ENCODE measurements around the gene SYNJ2. TPM values are rescaled to one million over a fixed set of nuclear protein-coding genes. Genes with fewer than 3 reads are reported as not detected.

SYNJ2 gene
- polyA plus RNA-seq, 1 donor from 2014 or later: 0.12 TPM

DNA sequence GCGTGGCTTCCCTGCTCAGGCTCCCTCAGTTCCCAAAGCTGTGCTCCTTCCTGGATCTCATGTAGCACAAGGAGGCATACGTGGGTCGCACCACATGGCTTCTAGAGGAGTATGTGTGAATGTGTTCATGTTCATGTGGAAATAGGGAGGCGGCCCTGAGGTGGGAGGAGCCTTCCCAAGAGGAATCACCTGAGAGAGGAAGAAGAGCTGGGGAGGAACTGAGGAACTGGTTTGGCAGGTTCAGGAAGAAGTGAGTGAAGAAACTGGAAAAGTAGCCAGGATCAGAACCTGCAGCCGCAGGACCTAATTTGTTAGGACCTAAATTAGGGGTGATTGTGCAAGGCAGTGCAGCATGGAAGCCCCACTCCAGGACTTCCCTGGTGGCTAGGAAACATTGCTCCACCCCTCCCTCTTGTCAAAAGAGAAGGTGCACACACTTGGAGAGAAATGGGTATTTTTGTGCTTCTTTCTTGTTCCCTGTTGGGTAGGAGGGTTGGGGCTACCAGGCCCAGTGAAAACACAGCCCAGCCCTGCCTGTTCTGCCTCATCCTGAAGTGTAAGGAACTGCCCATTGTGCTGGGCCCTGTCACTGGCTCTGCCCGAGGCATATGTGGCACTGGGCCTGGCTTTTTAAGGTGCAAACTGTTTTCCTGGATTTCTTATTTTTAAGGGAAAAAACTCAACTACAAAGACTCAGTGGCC, 20.7 kb downstream of the SYNJ2 start:
- Histone ChIP-seq H3K4me3 (ENCODE audit: low read length) (no peak overlapping the region), H3K4me2 (ENCODE audit: low read length) (no peak overlapping the region), H3F3A (ENCODE audit: insufficient read depth, low read length, poor library complexity, severe bottlenecking) (no peaks in the 10 kb centered on the region), H3K27ac (ENCODE audit: low read length) (no peak overlapping the region), H3K9me3 (ENCODE audit: low read length) (no peaks in the 10 kb centered on the region), H3K36me3 (ENCODE audit: insufficient read depth, low read length) (no peaks in the 10 kb centered on the region), H3K79me2 (replicated peaks; ENCODE audit: insufficient read depth, low read length) (no peaks in the 10 kb centered on the region), H3K9me2 (ENCODE audit: insufficient read depth, low read length) (no peaks in the 10 kb centered on the region), H3K9ac (ENCODE audit: low read length) (no peak overlapping the region), H3K27me3 (ENCODE audit: insufficient read depth, low read depth, low read length) (no peaks in the 10 kb centered on the region), H2AFZ (ENCODE audit: low read depth, low read length) (no peak overlapping the region), H4K20me1 (ENCODE audit: insufficient read depth) (no peaks in the 10 kb centered on the region)
- TF ChIP-seq TAF1 (IDR thresholded peaks at IDR 0.05; ENCODE audit: low read depth) (no peak), MXI1 (conservative IDR thresholded peaks at IDR 0.05; ENCODE audit: poor library complexity, severe bottlenecking) (no peak), EP300 (conservative IDR thresholded peaks at IDR 0.05; ENCODE audit: poor library complexity, severe bottlenecking) (no peak), SMC3 (conservative IDR thresholded peaks at IDR 0.05; ENCODE audit: poor library complexity) (no peak), RAD21 (conservative IDR thresholded peaks at IDR 0.05) (no peak), POLR2AphosphoS5 (IDR thresholded peaks at IDR 0.05) (no peak), EZH2 (IDR thresholded peaks at IDR 0.05; ENCODE audit: borderline replicate concordance, insufficient read depth, low read length, poor library complexity, severe bottlenecking) (no peak)
- TF ChIP-seq, protein P1, sequence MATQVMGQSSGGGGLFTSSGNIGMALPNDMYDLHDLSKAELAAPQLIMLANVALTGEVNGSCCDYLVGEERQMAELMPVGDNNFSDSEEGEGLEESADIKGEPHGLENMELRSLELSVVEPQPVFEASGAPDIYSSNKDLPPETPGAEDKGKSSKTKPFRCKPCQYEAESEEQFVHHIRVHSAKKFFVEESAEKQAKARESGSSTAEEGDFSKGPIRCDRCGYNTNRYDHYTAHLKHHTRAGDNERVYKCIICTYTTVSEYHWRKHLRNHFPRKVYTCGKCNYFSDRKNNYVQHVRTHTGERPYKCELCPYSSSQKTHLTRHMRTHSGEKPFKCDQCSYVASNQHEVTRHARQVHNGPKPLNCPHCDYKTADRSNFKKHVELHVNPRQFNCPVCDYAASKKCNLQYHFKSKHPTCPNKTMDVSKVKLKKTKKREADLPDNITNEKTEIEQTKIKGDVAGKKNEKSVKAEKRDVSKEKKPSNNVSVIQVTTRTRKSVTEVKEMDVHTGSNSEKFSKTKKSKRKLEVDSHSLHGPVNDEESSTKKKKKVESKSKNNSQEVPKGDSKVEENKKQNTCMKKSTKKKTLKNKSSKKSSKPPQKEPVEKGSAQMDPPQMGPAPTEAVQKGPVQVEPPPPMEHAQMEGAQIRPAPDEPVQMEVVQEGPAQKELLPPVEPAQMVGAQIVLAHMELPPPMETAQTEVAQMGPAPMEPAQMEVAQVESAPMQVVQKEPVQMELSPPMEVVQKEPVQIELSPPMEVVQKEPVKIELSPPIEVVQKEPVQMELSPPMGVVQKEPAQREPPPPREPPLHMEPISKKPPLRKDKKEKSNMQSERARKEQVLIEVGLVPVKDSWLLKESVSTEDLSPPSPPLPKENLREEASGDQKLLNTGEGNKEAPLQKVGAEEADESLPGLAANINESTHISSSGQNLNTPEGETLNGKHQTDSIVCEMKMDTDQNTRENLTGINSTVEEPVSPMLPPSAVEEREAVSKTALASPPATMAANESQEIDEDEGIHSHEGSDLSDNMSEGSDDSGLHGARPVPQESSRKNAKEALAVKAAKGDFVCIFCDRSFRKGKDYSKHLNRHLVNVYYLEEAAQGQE (IDR thresholded peaks at IDR 0.05; ENCODE audit: borderline replicate concordance): no peak
- TF ChIP-seq, protein P2, sequence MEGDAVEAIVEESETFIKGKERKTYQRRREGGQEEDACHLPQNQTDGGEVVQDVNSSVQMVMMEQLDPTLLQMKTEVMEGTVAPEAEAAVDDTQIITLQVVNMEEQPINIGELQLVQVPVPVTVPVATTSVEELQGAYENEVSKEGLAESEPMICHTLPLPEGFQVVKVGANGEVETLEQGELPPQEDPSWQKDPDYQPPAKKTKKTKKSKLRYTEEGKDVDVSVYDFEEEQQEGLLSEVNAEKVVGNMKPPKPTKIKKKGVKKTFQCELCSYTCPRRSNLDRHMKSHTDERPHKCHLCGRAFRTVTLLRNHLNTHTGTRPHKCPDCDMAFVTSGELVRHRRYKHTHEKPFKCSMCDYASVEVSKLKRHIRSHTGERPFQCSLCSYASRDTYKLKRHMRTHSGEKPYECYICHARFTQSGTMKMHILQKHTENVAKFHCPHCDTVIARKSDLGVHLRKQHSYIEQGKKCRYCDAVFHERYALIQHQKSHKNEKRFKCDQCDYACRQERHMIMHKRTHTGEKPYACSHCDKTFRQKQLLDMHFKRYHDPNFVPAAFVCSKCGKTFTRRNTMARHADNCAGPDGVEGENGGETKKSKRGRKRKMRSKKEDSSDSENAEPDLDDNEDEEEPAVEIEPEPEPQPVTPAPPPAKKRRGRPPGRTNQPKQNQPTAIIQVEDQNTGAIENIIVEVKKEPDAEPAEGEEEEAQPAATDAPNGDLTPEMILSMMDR (IDR thresholded peaks at IDR 0.05; ENCODE audit: poor library complexity, severe bottlenecking): no peak

DNA sequence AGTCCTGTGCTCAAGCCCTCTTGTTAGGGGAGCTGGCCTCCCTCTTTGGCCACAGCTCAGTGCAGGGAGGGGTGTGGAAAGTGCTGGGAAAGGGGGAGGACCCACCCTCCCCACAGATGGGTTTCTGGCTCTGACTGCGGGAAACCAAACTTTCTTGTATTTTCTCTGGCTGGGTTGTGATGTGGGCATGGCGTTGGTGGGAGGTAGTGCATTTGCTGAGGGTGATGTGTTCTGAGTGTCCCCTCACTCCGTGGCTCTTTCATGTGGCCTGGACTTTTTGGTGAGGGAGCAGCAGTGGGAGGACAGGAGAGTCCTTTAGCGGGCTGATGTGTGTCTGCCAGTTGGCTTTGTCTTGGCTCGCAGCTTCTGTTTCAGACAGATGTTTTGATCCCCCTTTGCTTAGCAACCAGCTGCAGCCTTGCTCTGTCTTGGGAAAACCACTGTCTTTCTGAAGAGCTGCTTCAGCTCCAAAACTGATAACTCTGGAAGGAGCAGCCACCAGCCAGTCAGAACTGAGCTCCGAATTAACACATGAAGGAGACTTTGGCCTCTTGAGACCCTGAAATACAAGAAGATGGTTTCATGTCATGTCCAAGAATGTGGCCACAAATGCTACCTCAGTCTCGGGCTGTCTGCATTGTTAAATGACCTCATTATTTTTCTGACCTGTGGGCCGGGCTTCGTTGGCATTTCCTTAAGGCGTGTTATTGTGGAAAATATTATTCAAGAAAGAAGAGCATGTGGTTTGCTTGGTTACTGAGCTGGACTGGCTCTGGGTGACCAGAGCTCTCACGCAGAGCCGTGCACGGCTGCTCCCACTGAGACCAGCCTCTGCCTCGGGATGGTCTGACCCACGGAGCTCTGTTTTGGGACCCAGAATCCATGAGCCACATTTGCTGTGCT, 21.5 kb downstream of the SYNJ2 start:
- no peaks in the 10 kb centered on the region for H3K79me2 ChIP-seq (replicated peaks; ENCODE audit: insufficient read depth, low read length)
- no peak overlapping the region for H3K4me3 ChIP-seq (ENCODE audit: low read length)
- no peaks in the 10 kb centered on the region for H3K9me2 ChIP-seq (ENCODE audit: insufficient read depth, low read length)
- H3K36me3 ChIP-seq (ENCODE audit: insufficient read depth, low read length): no peaks in the 10 kb centered on the region
- H3K4me2 ChIP-seq (ENCODE audit: low read length): no peak overlapping the region
- TF ChIP-seq MXI1 (conservative IDR thresholded peaks at IDR 0.05; ENCODE audit: poor library complexity, severe bottlenecking): no peak
- no peaks in the 10 kb centered on the region for H3K9me3 ChIP-seq (ENCODE audit: low read length)
- H3K9ac ChIP-seq (ENCODE audit: low read length): no peak overlapping the region
- H3F3A ChIP-seq (ENCODE audit: insufficient read depth, low read length, poor library complexity, severe bottlenecking): no peaks in the 10 kb centered on the region
- H2AFZ ChIP-seq (ENCODE audit: low read depth, low read length): no peak overlapping the region
- no peak overlapping the region for H3K27ac ChIP-seq (ENCODE audit: low read length)
- H4K20me1 ChIP-seq (ENCODE audit: insufficient read depth): no peaks in the 10 kb centered on the region
- H3K27me3 ChIP-seq (ENCODE audit: insufficient read depth, low read depth, low read length): no peaks in the 10 kb centered on the region

Data from neural cell (in vitro differentiated cells).